ENCODE measurements around the gene IGLON5.

GRCh38 chr19:51331193-51331592 lies 19.7 kb downstream of the IGLON5 start:
- TF ChIP-seq, protein P1, sequence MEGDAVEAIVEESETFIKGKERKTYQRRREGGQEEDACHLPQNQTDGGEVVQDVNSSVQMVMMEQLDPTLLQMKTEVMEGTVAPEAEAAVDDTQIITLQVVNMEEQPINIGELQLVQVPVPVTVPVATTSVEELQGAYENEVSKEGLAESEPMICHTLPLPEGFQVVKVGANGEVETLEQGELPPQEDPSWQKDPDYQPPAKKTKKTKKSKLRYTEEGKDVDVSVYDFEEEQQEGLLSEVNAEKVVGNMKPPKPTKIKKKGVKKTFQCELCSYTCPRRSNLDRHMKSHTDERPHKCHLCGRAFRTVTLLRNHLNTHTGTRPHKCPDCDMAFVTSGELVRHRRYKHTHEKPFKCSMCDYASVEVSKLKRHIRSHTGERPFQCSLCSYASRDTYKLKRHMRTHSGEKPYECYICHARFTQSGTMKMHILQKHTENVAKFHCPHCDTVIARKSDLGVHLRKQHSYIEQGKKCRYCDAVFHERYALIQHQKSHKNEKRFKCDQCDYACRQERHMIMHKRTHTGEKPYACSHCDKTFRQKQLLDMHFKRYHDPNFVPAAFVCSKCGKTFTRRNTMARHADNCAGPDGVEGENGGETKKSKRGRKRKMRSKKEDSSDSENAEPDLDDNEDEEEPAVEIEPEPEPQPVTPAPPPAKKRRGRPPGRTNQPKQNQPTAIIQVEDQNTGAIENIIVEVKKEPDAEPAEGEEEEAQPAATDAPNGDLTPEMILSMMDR (IDR thresholded peaks at IDR 0.05): no peak
- no peak for TF ChIP-seq POLR2A (IDR thresholded peaks at IDR 0.05)
- TF ChIP-seq POLR2AphosphoS5 (IDR thresholded peaks at IDR 0.05): no peak

All from prostate gland (tissue), 2 donors.